Measurements from ENCODE around the gene RAD18. TPM values are rescaled to one million over a fixed set of nuclear protein-coding genes. Genes with fewer than 3 reads are reported as not detected.

The RAD18 gene
- total RNA-seq, 1 donor from 2014 or later = 24.0 TPM

DNA sequence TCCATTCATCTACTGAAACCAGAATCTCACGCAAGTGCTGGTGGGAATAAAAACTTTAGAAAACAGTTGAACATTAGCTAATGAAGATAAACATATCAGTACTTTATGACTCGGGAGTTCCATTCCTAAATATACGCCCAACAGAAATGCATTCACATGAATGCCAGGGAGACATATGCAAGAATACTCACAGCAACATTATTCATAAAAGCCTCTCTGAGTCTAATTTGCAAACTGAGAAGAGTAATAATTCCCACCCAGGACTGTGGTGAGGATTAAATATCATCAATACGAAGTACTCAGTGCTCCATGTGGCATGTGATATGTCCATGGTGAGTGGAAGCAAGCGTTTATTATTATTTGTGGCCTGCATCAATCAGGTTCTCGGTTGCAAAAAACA, 128.3 kb downstream of the RAD18 start:
- DNase-seq = no peak

DNA sequence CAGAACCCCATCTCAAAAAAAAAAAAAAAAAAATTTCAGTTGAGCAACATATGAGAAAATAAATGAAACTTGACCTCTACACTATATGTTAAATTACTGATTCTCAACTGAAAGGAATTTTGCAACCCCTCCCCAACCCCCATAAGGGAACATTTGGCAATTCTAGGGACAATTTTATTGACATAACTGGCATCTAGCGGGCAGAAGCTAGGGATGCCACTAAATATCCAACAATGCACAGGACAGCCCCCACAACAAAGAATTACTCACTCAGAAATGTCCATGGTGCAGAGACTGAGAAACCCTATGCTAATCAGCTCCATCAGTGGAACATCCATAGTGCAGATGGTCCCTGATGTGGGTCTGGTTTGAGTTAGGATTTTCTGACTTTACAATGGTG, 135.6 kb downstream of the RAD18 start:
- no peak for DNase-seq

Small RNAs within 50 kb of the gene (small RNA-seq; reads per million reads assigned to genes)
- not detected for gene RF00416

Other genes starting within 250 kb of the RAD18 start
- gene CAV3, start 229.7 kb downstream of the RAD18 start, total RNA-seq = not detected
- gene OXTR, start 193.9 kb downstream of the RAD18 start, total RNA-seq = 0.94 TPM

Data from occipital lobe (tissue), 3 donors.